ENCODE data around the gene CCDC148. TPM values are rescaled to one million over a fixed set of nuclear protein-coding genes. Genes with fewer than 3 reads are reported as not detected.

CCDC148 gene
- total and polyA plus RNA-seq, 4 donors = 0.02 to 0.42 (median 0.31) TPM

GRCh38 chr2:158496986-158497385 lies 40.4 kb upstream of the CCDC148 start:
- 80% methylated on average over 3 of the region's 3 CpGs for WGBS
- H3K27ac ChIP-seq (ENCODE audit: low read depth in 1 of 2, low read length in 2 of 2) = no peak overlapping the region
- TF ChIP-seq JUND (IDR thresholded peaks at IDR 0.05) (no peak), SP1 (IDR thresholded peaks at IDR 0.05) (no peak), YY1 (IDR thresholded peaks at IDR 0.05) (no peak), RXRA (IDR thresholded peaks at IDR 0.05) (no peak), ZBTB33 (IDR thresholded peaks at IDR 0.05) (no peak), FOXA2 (IDR thresholded peaks at IDR 0.05) (no peak), NR2F2 (IDR thresholded peaks at IDR 0.05) (no peak), GABPA (IDR thresholded peaks at IDR 0.05 in 1 of 2, conservative IDR thresholded peaks at IDR 0.05 in 1 of 2) (no peak), RAD21 (IDR thresholded peaks at IDR 0.05) (no peak), CTCF (IDR thresholded peaks at IDR 0.05; ENCODE audit: low read depth, low read length, missing input control) (no peak), HNF4A (conservative IDR thresholded peaks at IDR 0.05) (no peak), EGR1 (IDR thresholded peaks at IDR 0.05; ENCODE audit: low read depth in 2 of 2) (no peak), HNF4G (IDR thresholded peaks at IDR 0.05) (no peak)
- TF ChIP-seq, protein P1, sequence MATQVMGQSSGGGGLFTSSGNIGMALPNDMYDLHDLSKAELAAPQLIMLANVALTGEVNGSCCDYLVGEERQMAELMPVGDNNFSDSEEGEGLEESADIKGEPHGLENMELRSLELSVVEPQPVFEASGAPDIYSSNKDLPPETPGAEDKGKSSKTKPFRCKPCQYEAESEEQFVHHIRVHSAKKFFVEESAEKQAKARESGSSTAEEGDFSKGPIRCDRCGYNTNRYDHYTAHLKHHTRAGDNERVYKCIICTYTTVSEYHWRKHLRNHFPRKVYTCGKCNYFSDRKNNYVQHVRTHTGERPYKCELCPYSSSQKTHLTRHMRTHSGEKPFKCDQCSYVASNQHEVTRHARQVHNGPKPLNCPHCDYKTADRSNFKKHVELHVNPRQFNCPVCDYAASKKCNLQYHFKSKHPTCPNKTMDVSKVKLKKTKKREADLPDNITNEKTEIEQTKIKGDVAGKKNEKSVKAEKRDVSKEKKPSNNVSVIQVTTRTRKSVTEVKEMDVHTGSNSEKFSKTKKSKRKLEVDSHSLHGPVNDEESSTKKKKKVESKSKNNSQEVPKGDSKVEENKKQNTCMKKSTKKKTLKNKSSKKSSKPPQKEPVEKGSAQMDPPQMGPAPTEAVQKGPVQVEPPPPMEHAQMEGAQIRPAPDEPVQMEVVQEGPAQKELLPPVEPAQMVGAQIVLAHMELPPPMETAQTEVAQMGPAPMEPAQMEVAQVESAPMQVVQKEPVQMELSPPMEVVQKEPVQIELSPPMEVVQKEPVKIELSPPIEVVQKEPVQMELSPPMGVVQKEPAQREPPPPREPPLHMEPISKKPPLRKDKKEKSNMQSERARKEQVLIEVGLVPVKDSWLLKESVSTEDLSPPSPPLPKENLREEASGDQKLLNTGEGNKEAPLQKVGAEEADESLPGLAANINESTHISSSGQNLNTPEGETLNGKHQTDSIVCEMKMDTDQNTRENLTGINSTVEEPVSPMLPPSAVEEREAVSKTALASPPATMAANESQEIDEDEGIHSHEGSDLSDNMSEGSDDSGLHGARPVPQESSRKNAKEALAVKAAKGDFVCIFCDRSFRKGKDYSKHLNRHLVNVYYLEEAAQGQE (IDR thresholded peaks at IDR 0.05) = no peak
- TF ChIP-seq, protein P2, sequence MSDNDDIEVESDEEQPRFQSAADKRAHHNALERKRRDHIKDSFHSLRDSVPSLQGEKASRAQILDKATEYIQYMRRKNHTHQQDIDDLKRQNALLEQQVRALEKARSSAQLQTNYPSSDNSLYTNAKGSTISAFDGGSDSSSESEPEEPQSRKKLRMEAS (IDR thresholded peaks at IDR 0.05) = no peak
- no peaks in the 10 kb centered on the region for H3K27me3 ChIP-seq (ENCODE audit: control insufficient read depth in 4 of 4, insufficient read depth in 4 of 4, low read length in 3 of 4)
- no peak for DNase-seq (ENCODE audit: low spot score)
- H3K9me3 ChIP-seq (ENCODE audit: control insufficient read depth in 4 of 4, low read length in 3 of 4) = no peaks in the 10 kb centered on the region
- peaks cover 0 to 14% (median 13%) of the 10 kb centered on the region in 4 donors for H3K4me1 ChIP-seq (ENCODE audit: control insufficient read depth in 4 of 4, insufficient read depth in 4 of 4, low read length in 3 of 4)
- H3K36me3 ChIP-seq (ENCODE audit: control insufficient read depth in 4 of 4, insufficient read depth in 3 of 4, low read depth in 1 of 4, low read length in 3 of 4) = no peaks in the 10 kb centered on the region
- no peak overlapping the region for H3K9ac ChIP-seq (ENCODE audit: low read depth in 1 of 2, low read length in 2 of 2)
- H3K4me3 ChIP-seq (ENCODE audit: low read depth in 1 of 3, low read length in 3 of 3) = no peak overlapping the region

- Histone ChIP-seq H3K4me3 (ENCODE audit: low read depth in 1 of 3, low read length in 3 of 3) (no peak overlapping the region), H3K27ac (ENCODE audit: low read depth in 1 of 2, low read length in 2 of 2) (no peak overlapping the region), H3K27me3 (ENCODE audit: control insufficient read depth in 4 of 4, insufficient read depth in 4 of 4, low read length in 3 of 4) (no peaks in the 10 kb centered on the region), H3K9me3 (ENCODE audit: control insufficient read depth in 4 of 4, low read length in 3 of 4) (no peaks in the 10 kb centered on the region), H3K9ac (ENCODE audit: low read depth in 1 of 2, low read length in 2 of 2) (no peak overlapping the region), H3K4me1 (ENCODE audit: control insufficient read depth in 4 of 4, insufficient read depth in 4 of 4, low read length in 3 of 4) (peaks cover 0 to 13% (median 8%) of the 10 kb centered on the region in 4 donors), H3K36me3 (ENCODE audit: control insufficient read depth in 4 of 4, insufficient read depth in 3 of 4, low read depth in 1 of 4, low read length in 3 of 4) (no peaks in the 10 kb centered on the region)
- WGBS = 95% methylated on average over 5 of the region's 5 CpGs
- no peak for DNase-seq (ENCODE audit: low spot score)
- no peak for TF ChIP-seq FOXA1 (IDR thresholded peaks at IDR 0.05)
- TF ChIP-seq, protein P2 (IDR thresholded peaks at IDR 0.05) = no peak
- TF ChIP-seq YY1 (IDR thresholded peaks at IDR 0.05) = no peak
- TF ChIP-seq ZBTB33 (IDR thresholded peaks at IDR 0.05) = no peak
- TF ChIP-seq, protein P1 (IDR thresholded peaks at IDR 0.05) = no peak
- TF ChIP-seq HNF4G (IDR thresholded peaks at IDR 0.05) = no peak
- TF ChIP-seq ATF3 (IDR thresholded peaks at IDR 0.05) = no peak
- TF ChIP-seq GABPA (IDR thresholded peaks at IDR 0.05 in 1 of 2, conservative IDR thresholded peaks at IDR 0.05 in 1 of 2) = no peak
- no peak for TF ChIP-seq TAF1 (conservative IDR thresholded peaks at IDR 0.05)
- no peak for TF ChIP-seq RAD21 (IDR thresholded peaks at IDR 0.05)
- no peak for TF ChIP-seq HNF4A (conservative IDR thresholded peaks at IDR 0.05)
- no peak for TF ChIP-seq NR2F2 (IDR thresholded peaks at IDR 0.05)
Observed at GRCh38 chr2:158495175-158495574, 38.6 kb upstream of the CCDC148 start.
